ENCODE data around the gene ACAA2. TPM values are rescaled to one million over a fixed set of nuclear protein-coding genes. Genes with fewer than 3 reads are reported as not detected.
"Not testable (repeated sequence)": the region's sequence is repeated elsewhere in the genome, so short reads cannot be mapped to it uniquely, and the experiment has no call there.

ACAA2 gene
- total and polyA plus RNA-seq, 2 experiments from 2014 or later, result 91.1 to 126 TPM

DNA sequence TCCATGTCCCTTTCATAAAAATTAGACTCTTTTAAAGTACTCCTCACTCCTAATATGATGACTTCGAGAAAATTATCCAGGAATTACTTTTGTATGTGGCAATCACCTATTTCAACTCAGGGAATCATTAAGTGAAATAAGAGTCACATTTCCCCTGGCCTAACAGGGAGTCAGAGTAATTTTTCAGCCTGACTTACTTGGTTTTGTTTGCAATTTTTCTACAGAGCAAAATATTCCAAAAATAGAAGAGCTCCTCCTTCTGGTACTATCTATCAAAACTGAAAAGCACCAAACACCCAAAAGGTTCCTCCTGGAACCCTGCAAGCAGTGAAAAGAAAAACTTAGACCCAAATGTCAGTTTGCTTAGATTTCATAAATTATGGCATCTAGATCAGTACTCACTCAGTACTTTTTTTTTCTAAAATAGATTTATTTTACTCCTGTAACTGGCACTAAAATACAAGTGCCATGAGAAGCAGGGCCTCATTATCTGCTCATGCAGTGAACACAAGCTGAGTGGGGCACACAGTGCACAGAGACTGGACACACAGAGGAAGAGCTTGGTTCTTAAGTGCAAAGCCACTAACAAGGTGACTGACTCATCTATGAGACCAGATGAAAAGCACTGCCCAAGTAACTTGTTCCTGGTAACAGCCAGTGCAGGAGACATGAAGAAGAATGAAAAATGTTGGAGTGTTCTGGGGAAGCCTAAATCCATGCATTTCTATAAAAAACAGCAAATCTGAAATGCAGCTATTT lies 28.7 kb downstream of the ACAA2 start:
- H3K4me3 ChIP-seq, result no peak overlapping the region
- DNase-seq (ENCODE audit: low spot score) (no peak), ATAC-seq (no peak)
- H2AFZ ChIP-seq, result no peak overlapping the region
- TF ChIP-seq STAT1 (IDR thresholded peaks at IDR 0.05; ENCODE audit: unreplicated experiment), result no peak
- TF ChIP-seq EZH2phosphoT487 (IDR thresholded peaks at IDR 0.05; ENCODE audit: unreplicated experiment), result no peak
- no peak for TF ChIP-seq ZNF114 (CRISPR knock-in tag; IDR thresholded peaks at IDR 0.05)
- TF ChIP-seq, protein P1, sequence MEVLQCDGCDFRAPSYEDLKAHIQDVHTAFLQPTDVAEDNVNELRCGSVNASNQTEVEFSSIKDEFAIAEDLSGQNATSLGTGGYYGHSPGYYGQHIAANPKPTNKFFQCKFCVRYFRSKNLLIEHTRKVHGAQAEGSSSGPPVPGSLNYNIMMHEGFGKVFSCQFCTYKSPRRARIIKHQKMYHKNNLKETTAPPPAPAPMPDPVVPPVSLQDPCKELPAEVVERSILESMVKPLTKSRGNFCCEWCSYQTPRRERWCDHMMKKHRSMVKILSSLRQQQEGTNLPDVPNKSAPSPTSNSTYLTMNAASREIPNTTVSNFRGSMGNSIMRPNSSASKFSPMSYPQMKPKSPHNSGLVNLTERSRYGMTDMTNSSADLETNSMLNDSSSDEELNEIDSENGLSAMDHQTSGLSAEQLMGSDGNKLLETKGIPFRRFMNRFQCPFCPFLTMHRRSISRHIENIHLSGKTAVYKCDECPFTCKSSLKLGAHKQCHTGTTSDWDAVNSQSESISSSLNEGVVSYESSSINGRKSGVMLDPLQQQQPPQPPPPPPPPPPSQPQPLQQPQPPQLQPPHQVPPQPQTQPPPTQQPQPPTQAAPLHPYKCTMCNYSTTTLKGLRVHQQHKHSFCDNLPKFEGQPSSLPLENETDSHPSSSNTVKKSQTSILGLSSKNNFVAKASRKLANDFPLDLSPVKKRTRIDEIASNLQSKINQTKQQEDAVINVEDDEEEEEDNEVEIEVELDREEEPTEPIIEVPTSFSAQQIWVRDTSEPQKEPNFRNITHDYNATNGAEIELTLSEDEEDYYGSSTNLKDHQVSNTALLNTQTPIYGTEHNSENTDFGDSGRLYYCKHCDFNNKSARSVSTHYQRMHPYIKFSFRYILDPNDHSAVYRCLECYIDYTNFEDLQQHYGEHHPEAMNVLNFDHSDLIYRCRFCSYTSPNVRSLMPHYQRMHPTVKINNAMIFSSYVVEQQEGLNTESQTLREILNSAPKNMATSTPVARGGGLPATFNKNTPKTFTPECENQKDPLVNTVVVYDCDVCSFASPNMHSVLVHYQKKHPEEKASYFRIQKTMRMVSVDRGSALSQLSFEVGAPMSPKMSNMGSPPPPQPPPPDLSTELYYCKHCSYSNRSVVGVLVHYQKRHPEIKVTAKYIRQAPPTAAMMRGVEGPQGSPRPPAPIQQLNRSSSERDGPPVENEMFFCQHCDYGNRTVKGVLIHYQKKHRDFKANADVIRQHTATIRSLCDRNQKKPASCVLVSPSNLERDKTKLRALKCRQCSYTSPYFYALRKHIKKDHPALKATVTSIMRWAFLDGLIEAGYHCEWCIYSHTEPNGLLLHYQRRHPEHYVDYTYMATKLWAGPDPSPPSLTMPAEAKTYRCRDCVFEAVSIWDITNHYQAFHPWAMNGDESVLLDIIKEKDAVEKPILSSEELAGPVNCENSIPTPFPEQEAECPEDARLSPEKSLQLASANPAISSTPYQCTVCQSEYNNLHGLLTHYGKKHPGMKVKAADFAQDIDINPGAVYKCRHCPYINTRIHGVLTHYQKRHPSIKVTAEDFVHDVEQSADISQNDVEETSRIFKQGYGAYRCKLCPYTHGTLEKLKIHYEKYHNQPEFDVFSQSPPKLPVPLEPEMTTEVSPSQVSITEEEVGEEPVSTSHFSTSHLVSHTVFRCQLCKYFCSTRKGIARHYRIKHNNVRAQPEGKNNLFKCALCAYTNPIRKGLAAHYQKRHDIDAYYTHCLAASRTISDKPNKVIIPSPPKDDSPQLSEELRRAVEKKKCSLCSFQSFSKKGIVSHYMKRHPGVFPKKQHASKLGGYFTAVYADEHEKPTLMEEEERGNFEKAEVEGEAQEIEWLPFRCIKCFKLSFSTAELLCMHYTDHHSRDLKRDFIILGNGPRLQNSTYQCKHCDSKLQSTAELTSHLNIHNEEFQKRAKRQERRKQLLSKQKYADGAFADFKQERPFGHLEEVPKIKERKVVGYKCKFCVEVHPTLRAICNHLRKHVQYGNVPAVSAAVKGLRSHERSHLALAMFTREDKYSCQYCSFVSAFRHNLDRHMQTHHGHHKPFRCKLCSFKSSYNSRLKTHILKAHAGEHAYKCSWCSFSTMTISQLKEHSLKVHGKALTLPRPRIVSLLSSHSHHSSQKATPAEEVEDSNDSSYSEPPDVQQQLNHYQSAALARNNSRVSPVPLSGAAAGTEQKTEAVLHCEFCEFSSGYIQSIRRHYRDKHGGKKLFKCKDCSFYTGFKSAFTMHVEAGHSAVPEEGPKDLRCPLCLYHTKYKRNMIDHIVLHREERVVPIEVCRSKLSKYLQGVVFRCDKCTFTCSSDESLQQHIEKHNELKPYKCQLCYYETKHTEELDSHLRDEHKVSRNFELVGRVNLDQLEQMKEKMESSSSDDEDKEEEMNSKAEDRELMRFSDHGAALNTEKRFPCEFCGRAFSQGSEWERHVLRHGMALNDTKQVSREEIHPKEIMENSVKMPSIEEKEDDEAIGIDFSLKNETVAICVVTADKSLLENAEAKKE (CRISPR knock-in tag; IDR thresholded peaks at IDR 0.05), result no peak
- TF ChIP-seq, protein P2, sequence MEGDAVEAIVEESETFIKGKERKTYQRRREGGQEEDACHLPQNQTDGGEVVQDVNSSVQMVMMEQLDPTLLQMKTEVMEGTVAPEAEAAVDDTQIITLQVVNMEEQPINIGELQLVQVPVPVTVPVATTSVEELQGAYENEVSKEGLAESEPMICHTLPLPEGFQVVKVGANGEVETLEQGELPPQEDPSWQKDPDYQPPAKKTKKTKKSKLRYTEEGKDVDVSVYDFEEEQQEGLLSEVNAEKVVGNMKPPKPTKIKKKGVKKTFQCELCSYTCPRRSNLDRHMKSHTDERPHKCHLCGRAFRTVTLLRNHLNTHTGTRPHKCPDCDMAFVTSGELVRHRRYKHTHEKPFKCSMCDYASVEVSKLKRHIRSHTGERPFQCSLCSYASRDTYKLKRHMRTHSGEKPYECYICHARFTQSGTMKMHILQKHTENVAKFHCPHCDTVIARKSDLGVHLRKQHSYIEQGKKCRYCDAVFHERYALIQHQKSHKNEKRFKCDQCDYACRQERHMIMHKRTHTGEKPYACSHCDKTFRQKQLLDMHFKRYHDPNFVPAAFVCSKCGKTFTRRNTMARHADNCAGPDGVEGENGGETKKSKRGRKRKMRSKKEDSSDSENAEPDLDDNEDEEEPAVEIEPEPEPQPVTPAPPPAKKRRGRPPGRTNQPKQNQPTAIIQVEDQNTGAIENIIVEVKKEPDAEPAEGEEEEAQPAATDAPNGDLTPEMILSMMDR (conservative IDR thresholded peaks at IDR 0.05; ENCODE audit: low read depth in 2 of 2), result peak in 1 of 2 experiments; percentile 20; a peak in 2 of 4 replicates
- no peak for TF ChIP-seq CREB1 (CRISPR knock-in tag; IDR thresholded peaks at IDR 0.05; ENCODE audit: low read depth)
- H3F3A ChIP-seq (replicated peaks; ENCODE audit: low read depth), result no peaks in the 10 kb centered on the region
- Mint-ChIP-seq H3K4me1 (no peaks in the 10 kb centered on the region), H3K27me3 (ENCODE audit: insufficient read depth, low read depth, poor library complexity) (no peaks in the 10 kb centered on the region), H3K36me3 (ENCODE audit: low read depth) (peaks cover 73% of the 10 kb centered on the region), H3K9me3 (no peaks in the 10 kb centered on the region; the same call in 2 of the 3 replicates), H3K27ac (no peak overlapping the region), H3K4me3 (no peak overlapping the region)
- H3K36me3 ChIP-seq (ENCODE audit: insufficient read depth), result peaks cover 39% of the 10 kb centered on the region
- H4K20me1 ChIP-seq (replicated peaks; ENCODE audit: insufficient read depth), result peaks cover 3% of the 10 kb centered on the region; the same call in 1 of the 2 replicates
- no peaks in the 10 kb centered on the region for H3K79me2 ChIP-seq (replicated peaks; ENCODE audit: insufficient read depth)
- no peak overlapping the region for H3K27ac ChIP-seq (ENCODE audit: low read depth)
- H3K4me2 ChIP-seq, result no peak overlapping the region
- H3K4me1 ChIP-seq (ENCODE audit: insufficient read depth), result no peaks in the 10 kb centered on the region
- H3K9me2 ChIP-seq (ENCODE audit: insufficient read depth), result no peaks in the 10 kb centered on the region
- H3K27me3 ChIP-seq (ENCODE audit: insufficient read depth), result no peaks in the 10 kb centered on the region

DNA sequence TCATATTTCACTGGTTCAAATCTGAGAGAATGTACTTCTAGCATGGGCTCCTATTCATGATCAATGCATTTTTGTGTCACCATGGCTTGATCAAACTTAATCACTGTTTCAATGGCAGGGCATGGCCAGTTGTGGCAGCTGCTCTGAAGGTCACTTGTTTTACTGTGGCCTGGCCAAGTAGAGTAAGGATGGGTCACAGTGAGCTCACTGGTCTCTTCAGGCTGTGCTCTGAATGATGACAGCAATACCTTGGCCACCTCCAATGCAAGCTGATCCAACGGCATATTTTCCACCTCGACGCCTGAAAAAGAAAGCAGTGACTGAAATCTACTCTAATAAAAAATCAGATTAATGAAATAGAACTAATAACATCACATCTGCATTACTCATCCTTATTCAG lies 29.7 kb downstream of the ACAA2 start:
- not testable (repeated sequence) for H3F3A ChIP-seq (replicated peaks; ENCODE audit: low read depth); H3K4me3 ChIP-seq; H3K27ac ChIP-seq (ENCODE audit: low read depth); H3K4me3 Mint-ChIP-seq; ATAC-seq; H3K4me1 ChIP-seq (ENCODE audit: insufficient read depth); H4K20me1 ChIP-seq (replicated peaks; ENCODE audit: insufficient read depth); H3K27me3 ChIP-seq (ENCODE audit: insufficient read depth); DNase-seq (ENCODE audit: low spot score); H3K9me2 ChIP-seq (ENCODE audit: insufficient read depth); H3K27me3 Mint-ChIP-seq (ENCODE audit: insufficient read depth, low read depth, poor library complexity); H3K4me2 ChIP-seq; H3K79me2 ChIP-seq (replicated peaks; ENCODE audit: insufficient read depth); H3K9me3 Mint-ChIP-seq; H2AFZ ChIP-seq; H3K27ac Mint-ChIP-seq; H3K4me1 Mint-ChIP-seq
- H3K36me3 ChIP-seq (ENCODE audit: insufficient read depth), result peaks cover 33% of the 10 kb centered on the region
- peaks cover 74% of the 10 kb centered on the region for H3K36me3 Mint-ChIP-seq (ENCODE audit: low read depth)

All from GM23338 (cell line).